MM.1S (cell line): ENCODE data around the gene RELN.
"Not testable (repeated sequence)": the region's sequence is repeated elsewhere in the genome, so short reads cannot be mapped to it uniquely, and the experiment has no call there.

Experiments used
- DNase-seq: peaks from one replicate; pipeline ENCODE4 v3.0.0-alpha.2; 2015
- H2AFZ ChIP-seq: fragments of 300-600 bp; sonication (generic); 2 replicates; pipeline ENCODE4 v1.6.0; 2016; ENCODE audit warnings: antibody characterized with exemption, low read length
- H3F3A ChIP-seq: fragments of 300-600 bp; sonication (generic); 2 replicates; pipeline ENCODE4 v1.6.1; 2016; ENCODE audit warnings: mild to moderate bottlenecking, antibody characterized with exemption, low read length, moderate library complexity, mixed read lengths; ENCODE audit not compliant: insufficient read depth
- H3K27ac ChIP-seq: fragments of 300-600 bp; sonication (generic); 2 replicates; pipeline ENCODE4 v1.5.1; 2016; ENCODE audit warnings: mild to moderate bottlenecking, low read length
- H3K27me3 ChIP-seq: fragments of 300-600 bp; sonication (generic); replicated peaks from 2 replicates; pipeline ENCODE4 v1.6.0; 2016; ENCODE audit warnings: low read length; ENCODE audit not compliant: insufficient read depth
- H3K36me3 ChIP-seq: fragments of 300-600 bp; sonication (generic); replicated peaks from 2 replicates; pipeline ENCODE4 v1.6.1; 2016; ENCODE audit warnings: mild to moderate bottlenecking, low read length, mixed read lengths; ENCODE audit not compliant: insufficient read depth
- H3K4me1 ChIP-seq: fragments of 300-600 bp; sonication (generic); 2 replicates; pipeline ENCODE4 v1.6.1; 2016; ENCODE audit warnings: low read length, mixed read lengths
- H3K4me2 ChIP-seq: fragments of 300-600 bp; sonication (generic); 2 replicates; pipeline ENCODE4 v1.6.0; 2016; ENCODE audit warnings: low read depth, low read length
- H3K4me3 ChIP-seq: fragments of 300-600 bp; sonication (generic); 2 replicates; pipeline ENCODE4 v1.5.1; 2016; ENCODE audit warnings: low read length, mixed read lengths
- H3K79me2 ChIP-seq: fragments of 300-600 bp; sonication (generic); 2 replicates; pipeline ENCODE4 v1.6.1; 2016; ENCODE audit warnings: mixed run types, low read length, mixed read lengths
- H3K9ac ChIP-seq: fragments of 300-600 bp; sonication (generic); 2 replicates; pipeline ENCODE4 v1.6.1; 2016; ENCODE audit warnings: low read length, mixed read lengths
- H3K9me2 ChIP-seq: fragments of 300-600 bp; sonication (generic); replicated peaks from 2 replicates; pipeline ENCODE4 v1.6.1; 2016; ENCODE audit warnings: mild to moderate bottlenecking, low read length, mixed read lengths; ENCODE audit not compliant: insufficient read depth
- H3K9me3 ChIP-seq: fragments of 300-600 bp; sonication (generic); replicated peaks from 2 replicates; pipeline ENCODE4 v1.6.1; 2016; ENCODE audit warnings: mild to moderate bottlenecking, low read length, mixed read lengths; ENCODE audit not compliant: insufficient read depth
- H4K20me1 ChIP-seq: fragments of 300-600 bp; sonication (generic); 2 replicates; pipeline ENCODE4 v1.6.1; 2016; ENCODE audit warnings: mild to moderate bottlenecking, low read length, moderate library complexity, mixed read lengths; ENCODE audit not compliant: insufficient read depth
- EZH2 ChIP-seq: fragments of 300-600 bp; sonication (generic); optimal IDR thresholded peaks from 2 replicates; pipeline ENCODE3; 2017; ENCODE audit warnings: low read depth, mild to moderate bottlenecking, antibody characterized with exemption, low read length, mixed read lengths
- EZH2phosphoT487 ChIP-seq: fragments of 300-600 bp; sonication (generic); IDR thresholded peaks from 2 replicates; pipeline ENCODE4 v1.6.1; 2018; ENCODE audit warnings: antibody characterized with exemption, low read length
- TF ChIP-seq, protein P1 (sequence below): fragments of 300-600 bp; sonication (generic); IDR thresholded peaks from 2 replicates; pipeline ENCODE4 v1.5.1; 2016; ENCODE audit warnings: antibody characterized with exemption, low read length, mixed read lengths

RELN gene

DNA sequence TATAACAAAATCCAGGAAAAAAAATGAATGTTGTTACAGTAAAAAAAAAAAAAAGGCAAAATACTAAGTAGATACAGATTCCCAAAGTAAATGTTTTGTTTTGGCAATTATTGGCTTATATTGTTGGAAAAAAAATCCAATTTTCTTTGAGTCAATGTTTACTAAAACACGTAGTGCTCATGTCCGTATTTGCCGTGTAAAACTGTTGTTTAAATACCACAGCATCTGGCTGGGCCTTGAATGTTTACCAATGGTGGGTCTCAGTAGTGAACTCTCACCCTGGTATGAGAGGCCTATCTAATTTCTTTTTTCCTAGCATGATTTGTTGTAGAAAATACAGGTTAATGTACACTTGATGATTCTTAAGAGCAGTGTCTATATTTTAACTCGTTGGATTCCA is 502.0 kb downstream of the RELN start:
- H3F3A ChIP-seq, result no peaks in the 10 kb centered on the region
- DNase-seq, result no peak
- H3K27ac ChIP-seq, result no peak overlapping the region

GRCh38 chr7:103486873-103487272 is 502.6 kb downstream of the RELN start:
- H3K27ac ChIP-seq, H3K27me3 ChIP-seq, H3K36me3 ChIP-seq, H3F3A ChIP-seq, DNase-seq, H2AFZ ChIP-seq, H3K4me3 ChIP-seq, H4K20me1 ChIP-seq, H3K9me3 ChIP-seq, H3K9me2 ChIP-seq, H3K4me1 ChIP-seq, H3K4me2 ChIP-seq, H3K79me2 ChIP-seq, H3K9ac ChIP-seq: not testable (repeated sequence)

More for the DNA sequence above, 502.0 kb downstream of the RELN start:
- Histone ChIP-seq H3K9me2 (no peaks in the 10 kb centered on the region), H3K36me3 (no peaks in the 10 kb centered on the region), H3K9me3 (no peaks in the 10 kb centered on the region), H3K79me2 (no peaks in the 10 kb centered on the region), H2AFZ (no peak overlapping the region), H3K4me1 (no peaks in the 10 kb centered on the region), H3K9ac (no peak overlapping the region), H3K4me2 (no peak overlapping the region), H3K4me3 (no peak overlapping the region), H3K27me3 (no peaks in the 10 kb centered on the region), H4K20me1 (no peaks in the 10 kb centered on the region)
- TF ChIP-seq, protein P1, sequence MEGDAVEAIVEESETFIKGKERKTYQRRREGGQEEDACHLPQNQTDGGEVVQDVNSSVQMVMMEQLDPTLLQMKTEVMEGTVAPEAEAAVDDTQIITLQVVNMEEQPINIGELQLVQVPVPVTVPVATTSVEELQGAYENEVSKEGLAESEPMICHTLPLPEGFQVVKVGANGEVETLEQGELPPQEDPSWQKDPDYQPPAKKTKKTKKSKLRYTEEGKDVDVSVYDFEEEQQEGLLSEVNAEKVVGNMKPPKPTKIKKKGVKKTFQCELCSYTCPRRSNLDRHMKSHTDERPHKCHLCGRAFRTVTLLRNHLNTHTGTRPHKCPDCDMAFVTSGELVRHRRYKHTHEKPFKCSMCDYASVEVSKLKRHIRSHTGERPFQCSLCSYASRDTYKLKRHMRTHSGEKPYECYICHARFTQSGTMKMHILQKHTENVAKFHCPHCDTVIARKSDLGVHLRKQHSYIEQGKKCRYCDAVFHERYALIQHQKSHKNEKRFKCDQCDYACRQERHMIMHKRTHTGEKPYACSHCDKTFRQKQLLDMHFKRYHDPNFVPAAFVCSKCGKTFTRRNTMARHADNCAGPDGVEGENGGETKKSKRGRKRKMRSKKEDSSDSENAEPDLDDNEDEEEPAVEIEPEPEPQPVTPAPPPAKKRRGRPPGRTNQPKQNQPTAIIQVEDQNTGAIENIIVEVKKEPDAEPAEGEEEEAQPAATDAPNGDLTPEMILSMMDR, result no peak
- TF ChIP-seq EZH2, result no peak
- TF ChIP-seq EZH2phosphoT487, result no peak

DNA sequence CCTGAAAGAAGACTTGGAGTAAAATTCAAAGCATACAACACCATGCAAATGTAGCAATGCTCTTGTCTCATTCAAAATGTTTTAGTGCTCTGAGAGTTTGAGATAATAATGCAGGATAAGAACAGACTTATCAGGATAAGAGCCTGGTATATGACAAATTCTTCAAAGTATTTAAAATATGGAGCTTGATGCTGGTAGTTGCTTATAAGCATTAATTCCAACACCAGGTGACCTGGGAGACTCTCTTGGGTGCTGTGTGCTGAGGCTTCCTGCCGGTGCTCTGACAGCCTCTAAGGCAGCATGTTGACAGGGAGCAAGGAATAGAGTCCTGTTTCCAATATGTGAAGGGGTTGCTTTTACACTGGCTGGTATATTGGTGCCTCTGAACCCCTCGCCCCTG is 508.7 kb downstream of the RELN start:
- H3K79me2 ChIP-seq, result no peaks in the 10 kb centered on the region
- H3K4me3 ChIP-seq, result no peak overlapping the region
- DNase-seq, result no peak
- no peaks in the 10 kb centered on the region for H3F3A ChIP-seq
- no peaks in the 10 kb centered on the region for H3K4me1 ChIP-seq
- no peak overlapping the region for H3K9ac ChIP-seq
- H2AFZ ChIP-seq, result no peak overlapping the region
- H3K9me2 ChIP-seq, result no peaks in the 10 kb centered on the region
- H3K9me3 ChIP-seq, result no peaks in the 10 kb centered on the region
- no peak overlapping the region for H3K4me2 ChIP-seq
- TF ChIP-seq EZH2 (no peak), EZH2phosphoT487 (no peak)
- TF ChIP-seq, protein P1, result no peak
- H3K36me3 ChIP-seq, result no peaks in the 10 kb centered on the region
- H3K27ac ChIP-seq, result no peak overlapping the region
- no peaks in the 10 kb centered on the region for H4K20me1 ChIP-seq
- no peaks in the 10 kb centered on the region for H3K27me3 ChIP-seq

GRCh38 chr7:103474956-103475355 is 514.5 kb downstream of the RELN start:
- Histone ChIP-seq H3K4me2 (no peak overlapping the region), H3K9ac (no peak overlapping the region), H2AFZ (no peak overlapping the region), H4K20me1 (no peaks in the 10 kb centered on the region), H3K9me3 (no peaks in the 10 kb centered on the region), H3K27ac (no peak overlapping the region), H3K36me3 (no peaks in the 10 kb centered on the region), H3F3A (no peaks in the 10 kb centered on the region), H3K79me2 (no peaks in the 10 kb centered on the region), H3K9me2 (no peaks in the 10 kb centered on the region), H3K4me3 (no peak overlapping the region), H3K4me1 (no peaks in the 10 kb centered on the region), H3K27me3 (no peaks in the 10 kb centered on the region)
- TF ChIP-seq EZH2phosphoT487, result no peak
- TF ChIP-seq, protein P1, result no peak
- no peak for TF ChIP-seq EZH2
- no peak for DNase-seq
